CD4-positive, alpha-beta T cell (primary cell): ENCODE measurements around the gene PLXNA2. TPM values are rescaled to one million over a fixed set of nuclear protein-coding genes. Genes with fewer than 3 reads are reported as not detected.

ENCODE experiments used
- ATAC-seq: fragments of 200-7000 bp; cut with Tn5 transposase; one replicate; pipeline ENCODE4 v1.10.0; 2022; ENCODE audit warnings: mild to moderate bottlenecking; ENCODE audit not compliant: poor library complexity
- CTCF ChIA-PET: fragments of 350-600 bp; sonication (Branson Sonifier 250); formaldehyde crosslinking; loops from one replicate; lab custom pipeline; 2021; ENCODE audit warnings: antibody characterized with exemption, inconsistent platforms; lab: Charles Lee
- POLR2A ChIA-PET: fragments of 350-600 bp; sonication (Branson Sonifier 250); formaldehyde crosslinking; loops from one replicate; lab custom pipeline; 2021; ENCODE audit warnings: antibody characterized with exemption, inconsistent platforms; lab: Charles Lee
- DNase-seq, 14 experiments: peaks; one replicate each; pipeline ENCODE4 v3.0.0-alpha.2; 2013 to 2020; ENCODE audit warnings: mixed read lengths in 2 of 14
- H3K27ac ChIP-seq, 2 donors: one replicate each; pipeline versions ENCODE4 v1.5.1 to v1.7.0; 2013; ENCODE audit warnings: low read length in 2 of 2, low read depth in 1 of 2, mild to moderate bottlenecking in 1 of 2
- H3K27me3 ChIP-seq, 2 experiments: 1 replicate in 1 of 2; 2 replicates in 1 of 2; pipeline versions ENCODE4 v1.6.1 to v1.7.0; 2013; ENCODE audit warnings: low read length in 2 of 2, control low read depth in 1 of 2, mild to moderate bottlenecking in 1 of 2, moderate library complexity in 1 of 2; ENCODE audit not compliant: insufficient read depth in 2 of 2, control insufficient read depth in 1 of 2
- H3K36me3 ChIP-seq: one replicate; pipeline ENCODE4 v1.6.1; 2013; ENCODE audit warnings: low read length, control low read depth; ENCODE audit not compliant: insufficient read depth
- H3K4me1 ChIP-seq: one replicate; pipeline ENCODE4 v1.6.1; 2013; ENCODE audit warnings: low read length, control low read depth; ENCODE audit not compliant: insufficient read depth
- H3K4me3 ChIP-seq: one replicate; pipeline ENCODE4 v1.5.1; 2013; ENCODE audit warnings: mild to moderate bottlenecking, low read length, moderate library complexity
- H3K9me3 ChIP-seq, 2 experiments: 1 replicate in 1 of 2; 2 replicates in 1 of 2; pipeline versions ENCODE4 v1.6.1 to v1.7.0; 2013; ENCODE audit warnings: low read length in 2 of 2, mild to moderate bottlenecking in 2 of 2, control low read depth in 1 of 2, moderate library complexity in 1 of 2; ENCODE audit not compliant: control insufficient read depth in 1 of 2, insufficient read depth in 1 of 2
- H3K27ac Mint-ChIP-seq: one replicate; pipeline ENCODE4 v1.8.0; 2020; ENCODE audit warnings: mixed read lengths
- H3K27me3 Mint-ChIP-seq: one replicate; pipeline ENCODE4 v1.8.0; 2021; ENCODE audit warnings: mixed read lengths
- H3K36me3 Mint-ChIP-seq: one replicate; pipeline ENCODE4 v1.8.0; 2021; ENCODE audit warnings: low read depth, mixed read lengths
- H3K4me1 Mint-ChIP-seq: one replicate; pipeline ENCODE4 v1.8.0; 2021; ENCODE audit warnings: low read depth, mixed read lengths
- H3K4me3 Mint-ChIP-seq: one replicate; pipeline ENCODE4 v1.8.0; 2020; ENCODE audit warnings: mild to moderate bottlenecking, mixed read lengths
- H3K9me3 Mint-ChIP-seq: one replicate; pipeline ENCODE4 v1.8.0; 2020; ENCODE audit warnings: mixed read lengths
- CTCF ChIP-seq: fragments of 200-600 bp; IDR thresholded peaks from one replicate; pipeline ENCODE4 v1.8.0; 2022; ENCODE audit warnings: antibody characterized with exemption, mild to moderate bottlenecking
- intact Hi-C, 2 experiments: fragments of 100-400 bp; cut with DNase I in 1 of 2; cut with micrococcal nuclease in 1 of 2; formaldehyde crosslinking; loops; one replicate each; pipeline versions ENCODE4 v1.15.1 to v1.9.0; 2023 to 2025; cut with DNase I, micrococcal nuclease
- total RNA-seq, 174 experiments: library from RNA in 2 of 174; stranded (reverse) in 2 of 174; gene quantifications; one replicate each; pipeline ENCODE4 v1.2.3 and lab custom pipeline; 2021 to 2026

Gene PLXNA2
- total RNA-seq, 2 experiments from 2014 or later, result 0.75 to 0.77 TPM

GRCh38 chr1:208174731-208175507, 69.3 kb downstream of the PLXNA2 start:
- no peak for TF ChIP-seq CTCF
- Mint-ChIP-seq H3K27me3 (no peaks in the 10 kb centered on the region), H3K9me3 (no peaks in the 10 kb centered on the region), H3K4me1 (no peaks in the 10 kb centered on the region), H3K36me3 (no peaks in the 10 kb centered on the region), H3K27ac (no peak overlapping the region), H3K4me3 (no peak overlapping the region)
- H3K36me3 ChIP-seq, result no peaks in the 10 kb centered on the region
- DNase-seq (no peak), ATAC-seq (no peak)
- ChIA-PET CTCF (no interaction called here), POLR2A (no interaction called here)
- H3K9me3 ChIP-seq, result no peaks in the 10 kb centered on the region
- no peak overlapping the region for H3K4me3 ChIP-seq
- H3K4me1 ChIP-seq, result no peaks in the 10 kb centered on the region
- H3K27me3 ChIP-seq, result no peaks in the 10 kb centered on the region
- intact Hi-C loops, result no loop called here
- H3K27ac ChIP-seq, result no peak overlapping the region

GRCh38 chr1:208174200-208174599, 70.0 kb downstream of the PLXNA2 start:
- DNase-seq (no peak), ATAC-seq (no peak)
- Mint-ChIP-seq H3K27me3 (no peaks in the 10 kb centered on the region), H3K4me1 (no peaks in the 10 kb centered on the region), H3K36me3 (no peaks in the 10 kb centered on the region), H3K4me3 (no peak overlapping the region), H3K9me3 (no peaks in the 10 kb centered on the region), H3K27ac (no peak overlapping the region)
- H3K4me1 ChIP-seq, result no peaks in the 10 kb centered on the region
- intact Hi-C loops, result no loop called here
- H3K36me3 ChIP-seq, result no peaks in the 10 kb centered on the region
- H3K27me3 ChIP-seq, result no peaks in the 10 kb centered on the region
- H3K4me3 ChIP-seq, result no peak overlapping the region
- CTCF ChIA-PET, result no interaction called here
- no peak overlapping the region for H3K27ac ChIP-seq
- H3K9me3 ChIP-seq, result no peaks in the 10 kb centered on the region
- POLR2A ChIA-PET, result no interaction called here
- TF ChIP-seq CTCF, result no peak

- Histone ChIP-seq H3K9me3 (no peaks in the 10 kb centered on the region), H3K4me3 (no peak overlapping the region), H3K27ac (no peak overlapping the region), H3K27me3 (no peaks in the 10 kb centered on the region), H3K4me1 (no peaks in the 10 kb centered on the region), H3K36me3 (no peaks in the 10 kb centered on the region)
- no peaks in the 10 kb centered on the region for H3K27me3 Mint-ChIP-seq
- TF ChIP-seq CTCF, result no peak
- H3K9me3 Mint-ChIP-seq, result no peaks in the 10 kb centered on the region
- DNase-seq (no peak), ATAC-seq (no peak)
- POLR2A ChIA-PET, result no interaction called here
- no peaks in the 10 kb centered on the region for H3K36me3 Mint-ChIP-seq
- CTCF ChIA-PET, result no interaction called here
- no peak overlapping the region for H3K4me3 Mint-ChIP-seq
- intact Hi-C loops, result no loop called here
- H3K27ac Mint-ChIP-seq, result no peak overlapping the region
- no peaks in the 10 kb centered on the region for H3K4me1 Mint-ChIP-seq
Measured at GRCh38 chr1:208173749-208174148, 70.4 kb downstream of the PLXNA2 start.
